HepG2 (cell line): ENCODE data around the gene ITCH. TPM values are rescaled to one million over a fixed set of nuclear protein-coding genes. Genes with fewer than 3 reads are reported as not detected.
A peak's percentile ranks its signal among the peaks of the same experiment; 100 is the strongest.

Source experiments
- BATF2 ChIP-seq: sonication (generic); formaldehyde crosslinking; IDR thresholded peaks from 2 replicates; pipeline ENCODE4 v1.8.0; 2022; ENCODE audit warnings: mild to moderate bottlenecking, missing genetic modification reagents, moderate library complexity
- CCDC6 ChIP-seq: sonication (generic); formaldehyde crosslinking; IDR thresholded peaks from 2 replicates; pipeline ENCODE4 v1.8.1; 2022; ENCODE audit warnings: mild to moderate bottlenecking, missing genetic modification reagents, moderate library complexity
- CREBL2 ChIP-seq: sonication (generic); formaldehyde crosslinking; IDR thresholded peaks from 2 replicates; pipeline ENCODE4 v1.8.1; 2023; ENCODE audit warnings: missing genetic modification reagents, mild to moderate bottlenecking, borderline replicate concordance
- FOXM1 ChIP-seq: sonication (generic); formaldehyde crosslinking; IDR thresholded peaks from 2 replicates; pipeline ENCODE4 v1.5.0; 2020; ENCODE audit warnings: missing genetic modification reagents
- GMEB1 ChIP-seq: sonication (generic); formaldehyde crosslinking; IDR thresholded peaks from 2 replicates; pipeline ENCODE4 v1.5.1; 2020; ENCODE audit warnings: missing genetic modification reagents, mild to moderate bottlenecking, borderline replicate concordance
- IKZF5 ChIP-seq: IDR thresholded peaks from 2 replicates; pipeline ENCODE4 v1.6.1; 2018; ENCODE audit warnings: missing genetic modification reagents, mild to moderate bottlenecking, missing compliant biosample characterization
- MED13 ChIP-seq: sonication (generic); formaldehyde crosslinking; IDR thresholded peaks from 2 replicates; pipeline ENCODE4 v1.5.0; 2020; ENCODE audit warnings: missing genetic modification reagents
- NAIF1 ChIP-seq: sonication (generic); formaldehyde crosslinking; IDR thresholded peaks from 2 replicates; pipeline ENCODE4 v1.5.0; 2020; ENCODE audit warnings: mild to moderate bottlenecking, missing genetic modification reagents, borderline replicate concordance
- NCOA5 ChIP-seq: sonication (generic); formaldehyde crosslinking; IDR thresholded peaks from 2 replicates; pipeline ENCODE4 v1.4.0; 2020; ENCODE audit warnings: missing genetic modification reagents
- NFATC3 ChIP-seq: sonication (generic); formaldehyde crosslinking; IDR thresholded peaks from 2 replicates; pipeline ENCODE4 v1.5.1; 2020; ENCODE audit warnings: mild to moderate bottlenecking, missing genetic modification reagents
- PLSCR1 ChIP-seq: sonication (generic); formaldehyde crosslinking; IDR thresholded peaks from 2 replicates; pipeline ENCODE4 v1.5.0; 2020; ENCODE audit warnings: missing genetic modification reagents, mild to moderate bottlenecking, borderline replicate concordance
- RNF219 ChIP-seq: sonication (generic); formaldehyde crosslinking; IDR thresholded peaks from 2 replicates; pipeline ENCODE4 v1.5.0; 2020; ENCODE audit warnings: mild to moderate bottlenecking, missing genetic modification reagents
- SSRP1 ChIP-seq: IDR thresholded peaks from 2 replicates; pipeline ENCODE4 v1.6.1; 2016; ENCODE audit warnings: control low read depth
- TCF7L2 ChIP-seq: IDR thresholded peaks from 2 replicates; pipeline ENCODE4 v1.6.1; 2011; ENCODE audit warnings: mild to moderate bottlenecking, low read depth, low read length, moderate library complexity
- ZBTB7B ChIP-seq: sonication (generic); formaldehyde crosslinking; IDR thresholded peaks from 2 replicates; pipeline ENCODE4 v1.4.0; 2020; ENCODE audit warnings: missing genetic modification reagents
- ZNF337 ChIP-seq: sonication (generic); formaldehyde crosslinking; IDR thresholded peaks from 2 replicates; pipeline ENCODE4 v1.5.1; 2020; ENCODE audit warnings: missing genetic modification reagents, low read depth, mild to moderate bottlenecking, borderline replicate concordance
- ZNF430 ChIP-seq: sonication (generic); formaldehyde crosslinking; IDR thresholded peaks from 2 replicates; pipeline ENCODE4 v1.9.0; 2021; ENCODE audit warnings: mild to moderate bottlenecking, missing genetic modification reagents
- ZNF687 ChIP-seq: sonication (generic); formaldehyde crosslinking; IDR thresholded peaks from 2 replicates; pipeline ENCODE4 v1.5.1; 2020; ENCODE audit warnings: mild to moderate bottlenecking, missing genetic modification reagents, moderate library complexity
- polyA plus RNA-seq, 8 experiments: library from polyadenylated mRNA; depleted of rRNA in 3 of 8; stranded (reverse) in 7 of 8; unstranded in 1 of 8; fragments of >200 nt; fragmentation: Illumina TruSeq in 4 of 8; extraction: Trizol in 4 of 8; gene quantifications; 2 replicates each; pipeline versions ENCODE4 v1.2.1 to v1.2.3, GENCODE V29; 2011 to 2016; ENCODE audit warnings: low read depth in 4 of 8, missing spikeins in 1 of 8, mixed read lengths in 1 of 8; ENCODE audit not compliant: insufficient read depth in 1 of 8
- total RNA-seq, 5 experiments: library from RNA; depleted of rRNA; stranded (reverse); fragments of >200 nt; fragmentation: Illumina TruSeq; extraction: Trizol; gene quantifications; 2 replicates each; pipeline ENCODE4 v1.2.3, GENCODE V29; 2016; ENCODE audit warnings: low read depth in 1 of 5

Gene ITCH
- total and polyA plus RNA-seq, 2 of the 13 experiments (the other 11 are each of a cell fraction or from before 2014, with no cell fraction given) = 20.5 to 112 TPM

- peak; percentile 33; the same call in 1 of the 2 replicates for TF ChIP-seq ZNF687 (CRISPR knock-in tag)
- TF ChIP-seq ZNF337 (CRISPR knock-in tag) = no peak
- TF ChIP-seq SSRP1 (CRISPR knock-in tag) = no peak
- TF ChIP-seq BATF2 (CRISPR knock-in tag) = no peak
- no peak for TF ChIP-seq TCF7L2
- no peak for TF ChIP-seq NAIF1 (CRISPR knock-in tag)
- TF ChIP-seq NFATC3 (CRISPR knock-in tag) = no peak
- no peak for TF ChIP-seq GMEB1 (CRISPR knock-in tag)
- no peak for TF ChIP-seq RNF219 (CRISPR knock-in tag)
- no peak for TF ChIP-seq IKZF5 (CRISPR knock-in tag)
- TF ChIP-seq PLSCR1 (CRISPR knock-in tag) = no peak
- no peak for TF ChIP-seq ZNF430
- no peak for TF ChIP-seq FOXM1 (CRISPR knock-in tag)
- TF ChIP-seq MED13 (CRISPR knock-in tag) = no peak
- no peak for TF ChIP-seq CCDC6 (CRISPR knock-in tag)
- TF ChIP-seq ZBTB7B (CRISPR knock-in tag) = no peak
- no peak for TF ChIP-seq NCOA5 (CRISPR knock-in tag)
- no peak for TF ChIP-seq CREBL2 (CRISPR knock-in tag)
Observed at GRCh38 chr20:34343458-34344211, 19.4 kb upstream of the ITCH start (continued).
